Brain microvascular endothelial cell (primary cell): ENCODE results near the gene SMARCC1.
A peak's percentile ranks its signal among the peaks of the same experiment; 100 is the strongest.

ENCODE experiments used
- DNase-seq: peaks from one replicate; pipeline ENCODE4 v3.0.0-alpha.2; 2020
- H3K27ac ChIP-seq: fragments of 250-450 bp; sonication (Bioruptor Pico); 2 replicates; pipeline ENCODE4 v1.5.1; 2020; ENCODE audit warnings: mild to moderate bottlenecking, moderate library complexity
- H3K27me3 ChIP-seq: fragments of 250-450 bp; sonication (Bioruptor Pico); replicated peaks from 2 replicates; pipeline ENCODE4 v1.5.1; 2020; ENCODE audit warnings: mild to moderate bottlenecking
- H3K36me3 ChIP-seq: fragments of 250-450 bp; sonication (Bioruptor Pico); replicated peaks from 2 replicates; pipeline ENCODE4 v1.5.1; 2020; ENCODE audit warnings: mild to moderate bottlenecking
- H3K4me3 ChIP-seq: 2 replicates; pipeline ENCODE4 v1.5.1; 2011; ENCODE audit warnings: low read depth, mild to moderate bottlenecking, control low read depth, low read length, moderate library complexity
- in situ Hi-C: cut with HindIII; loops from 2 replicates; pipeline ENCODE4 v1.10.0; 2017; ENCODE audit warnings: low sequenced_read_pairs, low pct_ligation_motif_present
- TF ChIP-seq, protein P1 (sequence below): IDR thresholded peaks from 2 replicates; pipeline ENCODE4 v1.5.1; 2011; ENCODE audit warnings: low read depth, mild to moderate bottlenecking, moderate library complexity, low read length, control low read depth, inconsistent platforms; ENCODE audit errors: missing control alignments

The SMARCC1 gene

GRCh38 chr3:47712398-47712797 is 69.3 kb downstream of the SMARCC1 start:
- Histone ChIP-seq H3K4me3 (no peak overlapping the region), H3K27ac (no peak overlapping the region), H3K36me3 (peaks cover 49% of the 10 kb centered on the region), H3K27me3 (no peaks in the 10 kb centered on the region)
- TF ChIP-seq, protein P1, sequence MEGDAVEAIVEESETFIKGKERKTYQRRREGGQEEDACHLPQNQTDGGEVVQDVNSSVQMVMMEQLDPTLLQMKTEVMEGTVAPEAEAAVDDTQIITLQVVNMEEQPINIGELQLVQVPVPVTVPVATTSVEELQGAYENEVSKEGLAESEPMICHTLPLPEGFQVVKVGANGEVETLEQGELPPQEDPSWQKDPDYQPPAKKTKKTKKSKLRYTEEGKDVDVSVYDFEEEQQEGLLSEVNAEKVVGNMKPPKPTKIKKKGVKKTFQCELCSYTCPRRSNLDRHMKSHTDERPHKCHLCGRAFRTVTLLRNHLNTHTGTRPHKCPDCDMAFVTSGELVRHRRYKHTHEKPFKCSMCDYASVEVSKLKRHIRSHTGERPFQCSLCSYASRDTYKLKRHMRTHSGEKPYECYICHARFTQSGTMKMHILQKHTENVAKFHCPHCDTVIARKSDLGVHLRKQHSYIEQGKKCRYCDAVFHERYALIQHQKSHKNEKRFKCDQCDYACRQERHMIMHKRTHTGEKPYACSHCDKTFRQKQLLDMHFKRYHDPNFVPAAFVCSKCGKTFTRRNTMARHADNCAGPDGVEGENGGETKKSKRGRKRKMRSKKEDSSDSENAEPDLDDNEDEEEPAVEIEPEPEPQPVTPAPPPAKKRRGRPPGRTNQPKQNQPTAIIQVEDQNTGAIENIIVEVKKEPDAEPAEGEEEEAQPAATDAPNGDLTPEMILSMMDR, result no peak
- in situ Hi-C loops, result no loop called here
- DNase-seq, result no peak

GRCh38 chr3:47711596-47711995 is 70.1 kb downstream of the SMARCC1 start:
- H3K4me3 ChIP-seq, result no peak overlapping the region
- DNase-seq, result no peak
- H3K36me3 ChIP-seq, result peaks cover 54% of the 10 kb centered on the region
- H3K27me3 ChIP-seq, result no peaks in the 10 kb centered on the region
- no peak overlapping the region for H3K27ac ChIP-seq
- in situ Hi-C loops, result no loop called here
- TF ChIP-seq, protein P1, result no peak

DNA sequence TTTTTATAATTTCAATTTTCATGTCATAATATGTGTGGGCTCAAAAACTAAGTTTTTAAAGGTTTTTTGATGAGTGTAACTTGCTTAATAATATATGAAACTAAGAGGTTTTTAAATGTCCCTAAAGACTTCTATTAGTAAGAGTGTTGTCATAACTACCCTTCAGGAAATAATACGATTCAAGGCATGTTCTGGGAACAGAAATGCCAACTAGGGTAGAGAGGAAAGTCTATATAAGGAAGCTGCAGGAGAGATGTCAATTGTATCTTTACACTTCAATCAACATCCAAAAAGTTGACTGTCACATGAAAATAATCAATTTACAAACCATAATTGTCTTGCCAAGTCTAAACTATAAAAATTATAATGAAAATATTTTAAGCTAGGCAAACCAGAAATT is 76.3 kb downstream of the SMARCC1 start:
- H3K4me3 ChIP-seq, result no peak overlapping the region
- TF ChIP-seq, protein P1, result no peak
- no peak overlapping the region for H3K27ac ChIP-seq
- no peaks in the 10 kb centered on the region for H3K27me3 ChIP-seq
- in situ Hi-C loops, result no loop called here
- peaks cover 54% of the 10 kb centered on the region for H3K36me3 ChIP-seq
- DNase-seq, result no peak

GRCh38 chr3:47704237-47704612 is 77.5 kb downstream of the SMARCC1 start:
- in situ Hi-C loops, result no loop called here
- no peak for DNase-seq
- H3K27ac ChIP-seq, result peak overlapping the region; percentile 48
- H3K36me3 ChIP-seq, result peaks cover 51% of the 10 kb centered on the region
- no peak overlapping the region for H3K4me3 ChIP-seq
- no peaks in the 10 kb centered on the region for H3K27me3 ChIP-seq
- TF ChIP-seq, protein P1, result no peak

DNA sequence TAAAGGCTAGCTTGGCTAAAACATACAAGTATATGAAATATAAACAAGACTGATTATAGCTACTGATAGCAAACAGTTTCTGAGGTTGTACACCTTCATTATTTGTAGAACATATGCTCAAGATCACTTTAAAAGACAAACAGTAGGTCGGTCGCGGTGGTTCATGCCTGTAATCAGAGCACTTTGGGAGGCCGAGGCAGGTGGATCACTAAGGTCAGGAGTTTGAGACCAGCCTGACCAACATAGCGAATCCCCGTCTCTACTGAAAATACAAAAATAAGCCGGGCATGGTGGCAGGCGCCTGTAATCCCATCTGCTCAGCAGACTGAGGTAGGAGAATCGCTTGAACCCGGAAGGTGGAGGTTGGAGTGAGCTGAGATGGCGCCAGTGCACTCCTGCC is 80.3 kb downstream of the SMARCC1 start:
- Histone ChIP-seq H3K4me3 (no peak overlapping the region), H3K36me3 (peaks cover 39% of the 10 kb centered on the region), H3K27me3 (no peaks in the 10 kb centered on the region), H3K27ac (no peak overlapping the region)
- in situ Hi-C loops, result no loop called here
- TF ChIP-seq, protein P1, result no peak
- no peak for DNase-seq

DNA sequence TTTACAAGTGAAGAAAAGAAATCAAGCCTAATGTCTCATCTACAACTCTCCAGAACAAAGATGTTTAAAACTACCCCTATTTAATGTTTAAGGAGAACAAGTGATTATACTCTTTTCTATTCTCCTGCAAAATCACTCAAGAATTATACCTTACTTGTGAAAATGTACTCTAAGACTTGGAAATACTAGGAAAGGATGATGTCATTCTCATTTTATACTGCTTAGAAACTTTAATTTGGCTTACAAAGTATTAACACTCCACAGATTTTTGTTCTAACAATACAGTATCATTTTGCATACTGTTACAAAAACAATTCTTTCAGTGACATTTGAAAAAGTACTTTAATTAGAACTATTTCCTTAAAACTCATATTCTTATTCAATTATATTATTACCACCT is 89.5 kb downstream of the SMARCC1 start:
- Histone ChIP-seq H3K4me3 (no peak overlapping the region), H3K27ac (no peak overlapping the region), H3K27me3 (no peaks in the 10 kb centered on the region), H3K36me3 (peaks cover 60% of the 10 kb centered on the region)
- DNase-seq, result no peak
- in situ Hi-C loops, result no loop called here
- TF ChIP-seq, protein P1, result no peak
